CD8-positive, alpha-beta memory T cell (primary cell): ENCODE results near the gene OOSP3. TPM values are rescaled to one million over a fixed set of nuclear protein-coding genes. Genes with fewer than 3 reads are reported as not detected.

ENCODE experiments used
- CTCF ChIA-PET: fragments of 350-600 bp; sonication (Branson Sonifier 250); formaldehyde crosslinking; loops from one replicate; lab custom pipeline; 2021; ENCODE audit warnings: antibody characterized with exemption; lab: Charles Lee
- POLR2A ChIA-PET: fragments of 350-600 bp; sonication (Branson Sonifier 250); formaldehyde crosslinking; loops from one replicate; lab custom pipeline; 2021; ENCODE audit warnings: antibody characterized with exemption; lab: Charles Lee
- DNase-seq, 5 donors: peaks; one replicate each; pipeline versions ENCODE4 v3.0.0 to v3.0.0-alpha.2; 2020 to 2022; ENCODE audit warnings: mixed read lengths in 1 of 5
- H3K27ac ChIP-seq: one replicate; pipeline ENCODE4 v1.7.0; 2013; ENCODE audit warnings: low read depth, mild to moderate bottlenecking, low read length, moderate library complexity
- H3K27me3 ChIP-seq: 2 replicates; pipeline ENCODE4 v1.7.0; 2013; ENCODE audit warnings: low read length, mild to moderate bottlenecking; ENCODE audit not compliant: insufficient read depth, poor library complexity, severe bottlenecking
- H3K36me3 ChIP-seq: 2 replicates; pipeline ENCODE4 v1.7.0; 2013; ENCODE audit warnings: mild to moderate bottlenecking, low read length, moderate library complexity; ENCODE audit not compliant: insufficient read depth
- H3K4me1 ChIP-seq: 2 replicates; pipeline ENCODE4 v1.7.0; 2013; ENCODE audit warnings: mild to moderate bottlenecking, low read length, moderate library complexity; ENCODE audit not compliant: insufficient read depth
- H3K4me3 ChIP-seq: 2 replicates; pipeline ENCODE4 v1.7.0; 2013; ENCODE audit warnings: mild to moderate bottlenecking, low read length
- H3K9me3 ChIP-seq: 2 replicates; pipeline ENCODE4 v1.7.0; 2013; ENCODE audit warnings: mild to moderate bottlenecking, low read length
- H3K27ac Mint-ChIP-seq, 8 donors: one replicate each; pipeline ENCODE4 v1.8.0; 2020 to 2021; ENCODE audit warnings: mixed read lengths in 8 of 8, mild to moderate bottlenecking in 6 of 8, inconsistent platforms in 3 of 8, moderate library complexity in 3 of 8
- H3K27me3 Mint-ChIP-seq, 2 donors: one replicate each; pipeline ENCODE4 v1.8.0; 2020 to 2021; ENCODE audit warnings: mixed read lengths in 2 of 2, mild to moderate bottlenecking in 1 of 2, moderate library complexity in 1 of 2
- H3K36me3 Mint-ChIP-seq, 3 donors: one replicate each; pipeline ENCODE4 v1.8.0; 2020 to 2021; ENCODE audit warnings: mixed read lengths in 3 of 3, inconsistent platforms in 1 of 3, mild to moderate bottlenecking in 1 of 3
- H3K4me1 Mint-ChIP-seq, 3 donors: one replicate each; pipeline ENCODE4 v1.8.0; 2020 to 2021; ENCODE audit warnings: mixed read lengths in 3 of 3, inconsistent platforms in 1 of 3, mild to moderate bottlenecking in 1 of 3
- H3K4me3 Mint-ChIP-seq, 7 donors: one replicate each; pipeline ENCODE4 v1.8.0; 2020 to 2021; ENCODE audit warnings: mixed read lengths in 7 of 7, mild to moderate bottlenecking in 6 of 7, moderate library complexity in 4 of 7, inconsistent platforms in 2 of 7
- H3K9me3 Mint-ChIP-seq, 5 donors: one replicate each; pipeline ENCODE4 v1.8.0; 2020 to 2022; ENCODE audit warnings: mixed read lengths in 5 of 5, mild to moderate bottlenecking in 3 of 5, moderate library complexity in 2 of 5, inconsistent platforms in 1 of 5
- polyA plus RNA-seq: library from polyadenylated mRNA; unstranded; fragments of 300-500 nt; fragmentation: Illumina TruSeq; gene quantifications from one replicate; pipeline ENCODE4 v1.2.3, GENCODE V29; 2021
- total RNA-seq, 2 experiments: library from RNA; stranded (reverse); gene quantifications; one replicate each; pipeline ENCODE4 v1.2.3, GENCODE V29; 2021

The OOSP3 gene
- total and polyA plus RNA-seq, 3 experiments from 2014 or later = not detected

- peaks cover 13 to 23% of the 10 kb centered on the region in 2 donors for H3K27me3 Mint-ChIP-seq
- no peak overlapping the region for H3K4me3 Mint-ChIP-seq
- CTCF ChIA-PET = no interaction called here
- H3K4me3 ChIP-seq = no peak overlapping the region
- POLR2A ChIA-PET = no interaction called here
- H3K9me3 ChIP-seq = no peaks in the 10 kb centered on the region
- H3K9me3 Mint-ChIP-seq = peaks cover 0 to 3% (median 0%) of the 10 kb centered on the region in 5 donors
- H3K27me3 ChIP-seq = no peaks in the 10 kb centered on the region
- H3K4me1 ChIP-seq = no peaks in the 10 kb centered on the region
- H3K27ac ChIP-seq = no peak overlapping the region
- no peaks in the 10 kb centered on the region for H3K36me3 Mint-ChIP-seq
- H3K27ac Mint-ChIP-seq = no peak overlapping the region
- H3K4me1 Mint-ChIP-seq = peaks cover 15 to 18% (median 17%) of the 10 kb centered on the region in 3 donors
- H3K36me3 ChIP-seq = no peaks in the 10 kb centered on the region
- no peak for DNase-seq
These were observed 16.3 kb upstream of the OOSP3 start for GRCh38 chr11:59862252-59862651.

- POLR2A ChIA-PET = no interaction called here
- no peaks in the 10 kb centered on the region for H3K36me3 Mint-ChIP-seq
- Histone ChIP-seq H3K27ac (no peak overlapping the region), H3K27me3 (no peaks in the 10 kb centered on the region), H3K4me1 (no peaks in the 10 kb centered on the region), H3K9me3 (no peaks in the 10 kb centered on the region), H3K4me3 (no peak overlapping the region), H3K36me3 (no peaks in the 10 kb centered on the region)
- H3K9me3 Mint-ChIP-seq = peaks cover 0 to 4% (median 0%) of the 10 kb centered on the region in 5 donors
- H3K4me1 Mint-ChIP-seq = no peaks in the 10 kb centered on the region
- no peak overlapping the region for H3K4me3 Mint-ChIP-seq
- H3K27ac Mint-ChIP-seq = no peak overlapping the region
- H3K27me3 Mint-ChIP-seq = peaks cover 12 to 19% of the 10 kb centered on the region in 2 donors
- DNase-seq = no peak
- CTCF ChIA-PET = no interaction called here
These were observed 13.6 kb upstream of the OOSP3 start for GRCh38 chr11:59865031-59865430.

- Histone ChIP-seq H3K27ac (no peak within 1 kb of the TSS), H3K36me3 (no peaks in the 10 kb centered on the region), H3K9me3 (no peaks in the 10 kb centered on the region), H3K27me3 (no peaks in the 10 kb centered on the region), H3K4me1 (no peaks in the 10 kb centered on the region), H3K4me3 (no peak within 1 kb of the TSS)
- DNase-seq = no peak
- no peaks in the 10 kb centered on the region for H3K4me1 Mint-ChIP-seq
- peaks cover 0 to 15% (median 0%) of the 10 kb centered on the region in 5 donors for H3K9me3 Mint-ChIP-seq
- POLR2A ChIA-PET = no interaction called here
- H3K36me3 Mint-ChIP-seq = no peaks in the 10 kb centered on the region
- no peak within 1 kb of the TSS for H3K27ac Mint-ChIP-seq
- no peak within 1 kb of the TSS for H3K4me3 Mint-ChIP-seq
- peaks cover 10 to 26% of the 10 kb centered on the region in 2 donors for H3K27me3 Mint-ChIP-seq
- CTCF ChIA-PET = no interaction called here
These were observed 12.2 kb upstream of the OOSP3 start, which contains the start of gene TCN1 for GRCh38 chr11:59866397-59866796. TCN1 (minus strand) TSS chr11:59866487; CDS start chr11:59866470, 17 bp downstream.

GRCh38 chr11:59866836-59867235 lies 11.7 kb upstream of the OOSP3 start:
- no peak for DNase-seq
- Mint-ChIP-seq H3K4me3 (no peak overlapping the region), H3K27me3 (peaks cover 14 to 30% of the 10 kb centered on the region in 2 donors), H3K36me3 (no peaks in the 10 kb centered on the region), H3K27ac (no peak overlapping the region), H3K4me1 (no peaks in the 10 kb centered on the region), H3K9me3 (peaks cover 0 to 19% (median 3%) of the 10 kb centered on the region in 5 donors)
- Histone ChIP-seq H3K9me3 (no peaks in the 10 kb centered on the region), H3K4me3 (no peak overlapping the region), H3K4me1 (no peaks in the 10 kb centered on the region), H3K27me3 (no peaks in the 10 kb centered on the region), H3K27ac (no peak overlapping the region), H3K36me3 (no peaks in the 10 kb centered on the region)
- ChIA-PET CTCF (no interaction called here), POLR2A (no interaction called here)

GRCh38 chr11:59867946-59868345 lies 10.6 kb upstream of the OOSP3 start:
- CTCF ChIA-PET = no interaction called here
- no peaks in the 10 kb centered on the region for H3K36me3 Mint-ChIP-seq
- H3K27me3 ChIP-seq = no peaks in the 10 kb centered on the region
- no peak overlapping the region for H3K4me3 ChIP-seq
- H3K27ac Mint-ChIP-seq = no peak overlapping the region
- no peak for DNase-seq
- no peaks in the 10 kb centered on the region for H3K9me3 ChIP-seq
- POLR2A ChIA-PET = no interaction called here
- no peaks in the 10 kb centered on the region for H3K4me1 ChIP-seq
- H3K9me3 Mint-ChIP-seq = peaks cover 0 to 22% (median 3%) of the 10 kb centered on the region in 5 donors
- H3K4me3 Mint-ChIP-seq = no peak overlapping the region
- peaks cover 9 to 28% of the 10 kb centered on the region in 2 donors for H3K27me3 Mint-ChIP-seq
- no peak overlapping the region for H3K27ac ChIP-seq
- no peaks in the 10 kb centered on the region for H3K4me1 Mint-ChIP-seq
- H3K36me3 ChIP-seq = no peaks in the 10 kb centered on the region

- Mint-ChIP-seq H3K27ac (no peak overlapping the region), H3K36me3 (no peaks in the 10 kb centered on the region), H3K4me1 (no peaks in the 10 kb centered on the region), H3K4me3 (no peak overlapping the region), H3K27me3 (peaks cover 9 to 42% of the 10 kb centered on the region in 2 donors), H3K9me3 (peaks cover 0 to 20% (median 3%) of the 10 kb centered on the region in 5 donors)
- Histone ChIP-seq H3K4me3 (no peak overlapping the region), H3K4me1 (no peaks in the 10 kb centered on the region), H3K9me3 (no peaks in the 10 kb centered on the region), H3K36me3 (no peaks in the 10 kb centered on the region), H3K27me3 (no peaks in the 10 kb centered on the region), H3K27ac (no peak overlapping the region)
- no peak for DNase-seq
- CTCF ChIA-PET = no interaction called here
- POLR2A ChIA-PET = no interaction called here
These were observed 6.5 kb upstream of the OOSP3 start for GRCh38 chr11:59872076-59872475.

GRCh38 chr11:59875856-59876519 lies 2.6 kb upstream of the OOSP3 start:
- H3K27ac ChIP-seq = no peak overlapping the region
- no peaks in the 10 kb centered on the region for H3K4me1 ChIP-seq
- H3K4me3 Mint-ChIP-seq = no peak overlapping the region
- peaks cover 0 to 11% (median 3%) of the 10 kb centered on the region in 5 donors for H3K9me3 Mint-ChIP-seq
- peaks cover 13 to 54% of the 10 kb centered on the region in 2 donors for H3K27me3 Mint-ChIP-seq
- H3K4me3 ChIP-seq = no peak overlapping the region
- no peaks in the 10 kb centered on the region for H3K9me3 ChIP-seq
- H3K36me3 Mint-ChIP-seq = peaks cover 0 to 2% (median 0%) of the 10 kb centered on the region in 3 donors
- H3K27ac Mint-ChIP-seq = no peak overlapping the region
- no peak for DNase-seq
- CTCF ChIA-PET = no interaction called here
- POLR2A ChIA-PET = no interaction called here
- H3K27me3 ChIP-seq = no peaks in the 10 kb centered on the region
- no peaks in the 10 kb centered on the region for H3K4me1 Mint-ChIP-seq
- H3K36me3 ChIP-seq = no peaks in the 10 kb centered on the region

GRCh38 chr11:59877325-59877724 lies 1.3 kb upstream of the OOSP3 start:
- Mint-ChIP-seq H3K27me3 (peaks cover 10 to 47% of the 10 kb centered on the region in 2 donors), H3K4me1 (no peaks in the 10 kb centered on the region)
- POLR2A ChIA-PET = no interaction called here

More at GRCh38 chr11:59877325-59877724, 1.3 kb upstream of the OOSP3 start:
- Mint-ChIP-seq H3K4me3 (no peak overlapping the region), H3K27ac (no peak overlapping the region), H3K9me3 (no peaks in the 10 kb centered on the region), H3K36me3 (peaks cover 0 to 2% (median 0%) of the 10 kb centered on the region in 3 donors)
- no peaks in the 10 kb centered on the region for H3K36me3 ChIP-seq
- H3K27me3 ChIP-seq = no peaks in the 10 kb centered on the region
- H3K4me3 ChIP-seq = no peak overlapping the region
- CTCF ChIA-PET = no interaction called here
- H3K9me3 ChIP-seq = no peaks in the 10 kb centered on the region
- no peak for DNase-seq
- no peaks in the 10 kb centered on the region for H3K4me1 ChIP-seq
- H3K27ac ChIP-seq = no peak overlapping the region
